EL (cell line): ENCODE results near the gene ZMIZ1.

Source experiments
- DNase-seq: peaks from one replicate; pipeline ENCODE4 v3.0.0-alpha.2; 2016

Gene ZMIZ1

DNA sequence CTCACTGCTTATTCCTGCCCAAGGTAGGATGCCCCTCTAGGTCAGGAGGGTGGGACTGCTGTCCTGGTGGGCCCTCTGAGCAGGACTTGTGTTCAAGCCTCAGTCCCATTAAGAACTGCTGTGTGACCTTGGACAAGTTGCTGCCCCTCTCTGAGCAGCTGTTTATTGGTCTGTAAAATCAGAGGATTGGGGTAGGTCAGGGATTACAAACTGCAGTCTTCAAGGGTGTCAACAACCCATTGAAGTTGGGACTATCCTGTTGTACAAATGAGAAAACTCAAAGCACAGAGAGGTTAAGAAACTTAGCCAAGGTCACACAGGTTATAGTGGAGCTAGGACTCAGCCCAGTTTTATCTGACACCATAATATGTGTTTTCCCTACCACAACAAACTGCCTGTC is 55.3 kb downstream of the ZMIZ1 start:
- DNase-seq = no peak

DNA sequence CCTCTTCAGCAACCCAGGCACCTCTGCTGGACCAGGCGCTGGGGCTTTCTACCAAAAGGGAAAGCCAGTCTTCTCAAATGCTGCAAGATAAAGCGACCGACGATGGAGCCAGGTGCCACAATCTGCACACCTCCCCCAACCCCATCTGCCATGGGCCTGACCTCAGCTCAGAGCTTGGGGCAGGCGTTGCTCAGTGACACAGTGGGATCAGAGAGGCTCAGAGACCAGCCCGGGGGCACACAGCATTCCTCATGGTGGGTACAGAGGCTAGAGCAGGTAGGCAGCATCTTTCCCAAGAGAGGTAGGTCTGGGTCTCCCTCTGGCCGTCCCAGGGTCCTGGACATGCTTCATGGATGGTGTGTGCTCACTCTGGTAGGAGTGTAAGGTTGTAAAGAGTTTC is 56.3 kb downstream of the ZMIZ1 start:
- DNase-seq = no peak

DNA sequence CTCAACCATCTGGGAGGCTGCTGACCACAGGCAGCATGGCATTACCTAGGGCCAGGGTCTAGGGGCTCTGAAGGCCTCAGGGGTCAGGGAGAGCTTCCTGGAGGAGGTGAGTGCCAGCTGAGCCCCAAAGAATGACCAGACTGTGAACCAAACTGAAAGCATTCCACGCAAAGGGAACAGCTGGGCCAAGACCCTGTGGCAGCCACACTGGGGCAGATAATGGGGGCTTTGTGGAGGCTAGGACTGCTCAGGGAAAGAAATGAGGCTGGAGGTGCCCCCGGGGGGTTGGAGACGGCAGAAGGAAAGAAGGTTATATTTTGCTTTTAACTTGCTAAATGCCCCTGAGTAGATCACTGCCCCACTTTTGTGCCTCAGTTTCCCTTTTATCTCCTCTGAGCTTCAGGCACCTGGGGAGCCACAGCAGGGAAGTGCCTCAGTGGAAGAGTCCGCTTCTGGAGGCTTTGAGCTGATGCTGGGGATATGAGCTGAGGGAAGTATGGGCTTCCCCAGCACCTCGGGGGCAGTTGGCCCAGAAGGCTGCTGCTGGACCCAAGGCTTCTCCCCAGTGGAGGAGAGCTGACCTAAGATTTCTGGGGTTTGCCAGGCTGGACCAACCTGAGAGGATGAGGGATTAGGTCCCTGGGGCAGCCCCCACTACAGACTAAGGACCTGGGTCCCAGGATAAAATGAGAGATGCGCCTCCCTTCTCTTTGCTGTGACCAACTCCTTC is 57.8 kb downstream of the ZMIZ1 start:
- no peak for DNase-seq

DNA sequence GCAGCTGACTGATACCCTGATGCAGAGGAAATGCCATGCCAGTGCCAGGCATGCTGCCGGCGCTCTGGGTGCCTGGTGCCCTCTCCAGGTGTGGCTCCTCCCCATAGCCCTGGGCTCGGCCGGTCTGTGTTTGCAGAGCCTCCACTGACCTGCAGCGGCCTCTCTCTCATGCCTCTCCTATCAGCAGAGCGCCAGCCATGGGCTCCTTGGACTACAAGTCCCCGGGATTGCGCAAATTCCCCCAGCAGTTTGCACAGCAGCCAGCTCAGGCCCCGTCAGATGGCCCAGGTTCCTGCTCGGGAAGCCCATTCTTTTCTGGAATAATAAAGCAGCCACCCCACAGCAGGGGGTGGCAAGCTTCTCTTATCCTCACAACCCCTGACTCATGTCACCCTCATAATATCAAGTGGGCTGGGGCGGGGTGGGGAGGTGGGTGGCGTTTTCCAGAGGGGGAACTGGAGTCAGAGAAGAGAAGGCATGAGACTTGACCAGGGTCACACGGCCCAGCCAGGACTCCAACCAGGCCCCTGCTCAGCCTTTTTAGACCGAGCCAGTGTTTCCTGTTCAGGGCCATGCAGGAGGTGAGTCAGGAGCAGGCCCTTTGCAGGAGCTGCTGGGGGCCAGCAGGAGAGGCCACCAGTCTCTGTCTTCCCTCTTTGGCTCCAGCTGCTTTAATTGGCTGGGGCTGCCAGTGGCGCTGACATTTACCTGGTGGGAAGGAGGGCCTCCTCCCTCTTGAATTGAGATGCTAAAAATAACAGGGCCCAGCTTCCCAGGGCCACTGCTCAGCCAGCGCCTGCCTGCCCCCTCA is 58.6 kb downstream of the ZMIZ1 start:
- DNase-seq = peak; percentile 72

DNA sequence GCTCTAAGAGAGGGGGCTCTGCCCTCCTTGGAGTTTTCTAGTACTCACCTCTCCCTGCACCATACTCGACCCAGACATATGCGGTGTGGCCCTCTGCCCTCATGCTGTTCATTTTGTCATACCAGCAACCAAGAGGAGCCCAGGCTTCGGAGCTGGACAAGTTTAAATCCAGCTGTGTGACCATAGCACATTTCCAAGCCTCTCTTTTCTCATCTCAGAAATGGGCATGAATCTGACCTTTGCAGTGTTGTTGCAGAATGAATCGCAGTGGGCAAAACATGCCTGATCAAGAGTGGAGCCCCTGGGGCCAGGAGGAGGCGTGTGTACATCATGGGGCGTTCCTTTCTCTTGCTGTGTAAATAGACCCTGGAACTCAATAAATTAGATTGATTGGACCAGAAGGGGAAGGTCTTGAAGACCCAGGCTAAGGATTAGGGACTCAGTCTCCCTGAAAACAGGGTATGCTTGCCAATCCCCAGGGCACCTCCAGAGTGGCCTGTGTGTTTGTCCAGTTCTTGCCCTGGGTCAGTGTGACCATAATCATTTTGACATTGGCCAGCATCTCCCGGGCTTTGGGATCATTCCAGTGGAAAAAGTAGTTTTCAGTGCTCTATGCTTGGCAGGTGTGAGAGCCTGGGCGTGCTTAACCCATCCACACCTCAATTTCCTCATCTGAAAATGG is 59.6 kb downstream of the ZMIZ1 start:
- no peak for DNase-seq

DNA sequence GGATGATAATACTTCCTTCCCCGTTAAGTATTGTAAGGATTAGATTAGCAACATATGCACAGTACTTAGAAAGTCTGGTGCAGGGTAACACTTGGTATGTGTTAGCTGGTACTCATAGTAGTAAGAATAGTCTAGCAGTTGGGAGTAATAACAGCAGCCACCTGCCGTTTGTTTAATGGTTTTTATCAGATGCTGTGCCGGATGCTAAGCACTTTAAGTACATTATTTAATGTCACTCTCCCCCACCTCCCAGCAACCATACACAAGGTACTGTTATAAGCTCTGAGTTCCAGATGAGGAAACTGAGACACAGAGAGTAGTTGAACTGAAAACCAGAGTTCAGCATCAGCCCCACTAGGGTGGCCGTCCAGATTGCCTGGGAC is 60.1 kb downstream of the ZMIZ1 start:
- no peak for DNase-seq

DNA sequence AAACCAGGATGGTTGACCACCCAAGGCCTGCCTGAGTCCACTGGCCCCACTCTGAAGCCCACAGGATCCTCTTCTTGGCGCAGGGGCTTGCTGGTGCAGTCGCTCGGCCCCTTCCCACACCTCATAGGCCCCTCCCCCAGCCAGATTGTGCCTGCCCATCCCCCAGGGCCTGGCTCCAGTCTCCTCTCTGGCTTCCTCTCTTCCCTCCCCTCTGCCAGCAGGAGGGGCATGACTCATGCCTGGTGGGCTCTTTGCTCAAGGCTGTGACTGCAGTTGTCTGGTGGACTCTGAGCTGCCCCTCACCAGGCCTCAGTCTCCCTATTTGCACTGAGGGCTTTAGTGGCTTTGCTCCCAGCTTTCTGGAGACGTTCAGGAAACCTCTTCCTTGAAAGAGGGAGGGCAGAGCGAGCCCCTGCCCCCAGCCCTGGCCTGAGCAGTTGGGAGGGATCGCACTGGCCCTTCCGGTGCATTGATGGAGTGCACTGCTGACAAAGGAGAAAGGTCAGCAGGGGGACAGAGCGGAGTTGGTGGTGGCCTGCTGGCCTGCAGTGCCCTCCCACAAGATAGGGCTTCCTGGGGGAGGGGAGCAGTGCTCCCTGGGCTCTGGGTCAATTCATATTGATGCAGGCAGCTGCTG is 60.7 kb downstream of the ZMIZ1 start:
- peak; percentile 66 for DNase-seq

DNA sequence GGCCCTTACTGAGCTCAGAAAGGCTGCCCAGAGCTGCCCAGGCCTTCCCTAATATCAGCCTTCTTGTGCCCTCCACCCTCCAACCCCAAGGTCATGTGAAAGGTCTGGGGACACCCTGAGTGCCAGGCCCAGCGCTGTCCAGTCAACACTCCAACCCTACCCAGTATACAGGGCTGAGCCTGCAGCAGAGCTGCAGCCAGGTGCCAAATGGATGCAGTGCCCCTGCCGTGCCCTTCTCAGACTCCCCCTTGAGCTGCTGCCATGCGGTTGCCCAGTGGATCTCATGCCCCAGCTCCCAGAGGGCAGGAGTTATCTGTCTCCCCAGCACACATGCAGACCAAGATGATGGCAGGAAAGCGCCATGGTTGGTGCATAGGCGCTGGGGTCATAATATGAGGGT is 61.5 kb downstream of the ZMIZ1 start:
- DNase-seq = no peak

DNA sequence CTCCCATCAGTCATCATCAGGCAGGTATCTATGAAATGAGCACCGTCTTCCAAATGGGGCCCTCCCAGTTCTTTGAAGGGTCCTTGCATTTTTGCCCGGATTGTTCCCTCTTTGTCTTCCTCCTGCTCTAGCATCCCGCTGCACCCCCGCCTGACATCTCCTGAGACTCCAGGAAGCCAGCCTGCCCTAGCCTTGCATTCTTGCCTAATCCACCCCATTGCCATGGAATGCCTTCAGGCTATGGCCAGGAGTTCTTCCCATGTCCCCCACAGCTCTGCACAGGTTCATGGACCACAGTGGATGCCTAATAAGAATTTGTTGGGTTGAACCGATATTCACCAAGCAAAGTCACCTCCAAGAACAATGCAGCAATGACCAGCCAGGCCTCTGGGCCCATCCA is 62.1 kb downstream of the ZMIZ1 start:
- DNase-seq = peak; percentile 50

DNA sequence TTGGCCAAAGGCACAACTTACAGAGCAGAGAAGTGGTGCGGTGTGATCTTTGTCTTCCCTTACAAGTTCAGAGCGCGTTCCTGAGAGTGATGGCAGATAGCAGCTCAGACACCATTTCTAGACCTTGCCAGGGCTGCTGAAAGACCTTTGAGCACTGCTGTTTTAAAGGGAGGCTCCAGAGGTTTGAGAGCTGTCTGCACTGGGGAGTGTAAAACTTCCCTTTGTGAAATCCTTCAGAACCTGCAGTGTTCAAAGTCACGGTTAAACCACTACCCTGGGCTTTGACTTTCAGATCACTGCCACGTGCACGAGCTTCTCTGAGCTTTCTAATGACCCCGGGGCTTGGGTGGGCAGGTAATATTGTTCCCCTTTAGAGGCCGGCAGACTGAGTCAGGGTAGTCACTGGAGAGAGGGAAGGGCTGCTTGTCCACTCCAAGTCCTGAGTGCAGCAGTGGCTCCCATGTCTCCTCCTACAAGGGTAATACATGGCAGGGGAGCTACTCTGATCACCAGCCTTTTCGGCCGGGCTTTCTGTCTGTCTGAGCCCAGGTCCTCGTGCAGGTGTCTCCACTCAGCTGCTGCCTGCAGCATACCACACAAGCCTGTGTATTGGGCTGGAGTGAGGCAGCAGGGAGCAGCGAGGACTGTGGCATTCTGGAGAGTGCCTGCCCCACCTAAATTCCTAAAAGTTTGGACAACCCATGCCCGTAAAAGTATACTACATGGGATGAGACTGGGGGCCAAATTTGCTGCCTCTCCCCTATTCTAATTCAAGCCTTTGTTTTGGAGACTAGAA is 63.3 kb downstream of the ZMIZ1 start:
- DNase-seq = no peak

DNA sequence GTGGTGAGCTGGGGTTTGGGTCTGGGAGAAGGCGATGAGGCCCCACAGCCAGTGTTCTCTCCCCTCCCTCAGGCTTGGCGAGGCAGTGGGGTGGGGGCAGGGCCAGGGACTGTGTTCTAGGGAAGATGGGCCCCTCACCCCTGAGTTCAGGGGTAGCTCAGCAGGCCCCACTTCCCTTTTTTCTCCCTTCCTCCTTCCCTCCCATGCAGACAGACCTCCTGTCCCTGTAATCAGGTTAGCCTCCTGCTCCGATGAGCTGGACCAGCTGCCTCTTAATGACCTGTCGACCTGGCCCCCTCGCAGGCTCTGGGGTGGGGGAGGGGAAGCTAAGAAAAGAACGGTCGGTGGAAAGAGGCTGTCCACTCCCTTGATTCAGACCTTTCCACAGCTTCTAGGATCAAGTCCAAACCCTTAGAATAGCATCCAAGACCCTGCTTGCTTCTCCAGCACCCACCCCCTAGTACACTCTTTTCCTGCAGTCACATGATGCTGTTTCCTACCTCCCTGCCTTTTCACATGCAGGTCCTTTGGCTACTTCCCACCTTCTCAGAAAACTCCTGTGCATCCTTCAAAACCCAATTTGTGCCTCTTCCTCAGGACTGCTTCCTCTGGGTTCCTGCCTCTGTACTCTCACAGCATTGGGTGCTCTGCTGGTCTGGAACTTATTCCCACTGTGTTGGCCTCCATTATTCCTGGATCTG is 64.1 kb downstream of the ZMIZ1 start:
- DNase-seq = no peak

DNA sequence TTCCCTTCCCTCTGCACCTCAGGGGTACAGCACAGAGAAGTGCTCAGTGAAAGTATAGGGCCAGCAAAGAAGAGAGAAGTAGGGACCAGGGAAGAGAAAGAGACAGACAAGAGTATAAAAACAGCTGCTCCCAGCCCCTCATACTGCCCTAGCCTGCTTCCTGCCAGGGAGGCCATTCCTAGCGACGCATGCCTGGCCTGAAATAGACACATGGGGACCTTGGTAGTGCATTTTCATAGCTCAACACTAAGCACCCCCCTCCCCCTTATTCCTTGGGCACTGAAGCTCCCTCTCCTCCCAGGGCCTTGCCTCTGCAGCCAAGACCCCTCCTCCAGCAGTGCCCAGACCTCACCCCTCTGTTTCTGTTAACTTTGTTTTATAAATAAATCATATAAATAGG is 64.7 kb downstream of the ZMIZ1 start:
- DNase-seq = no peak

DNA sequence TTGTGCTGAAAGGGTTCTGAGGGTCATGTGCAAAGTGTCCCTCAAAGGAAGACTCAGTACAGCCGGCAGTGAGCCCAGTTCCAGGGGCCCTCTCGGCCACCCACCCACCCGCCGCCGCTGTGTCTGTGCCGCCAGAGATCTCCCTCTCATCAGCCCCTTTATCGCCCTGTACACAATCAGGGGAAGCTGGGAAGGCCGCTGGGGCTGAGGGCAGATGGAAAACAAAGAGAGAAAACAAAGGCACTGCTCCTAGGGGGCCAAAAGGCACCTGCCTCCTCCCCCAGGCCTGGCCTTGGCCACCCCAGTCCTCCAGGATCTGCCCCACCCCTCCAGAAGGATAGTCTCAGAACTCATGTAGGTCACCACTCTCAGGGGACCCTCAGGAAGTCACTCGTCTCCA is 67.0 kb downstream of the ZMIZ1 start:
- DNase-seq = no peak

DNA sequence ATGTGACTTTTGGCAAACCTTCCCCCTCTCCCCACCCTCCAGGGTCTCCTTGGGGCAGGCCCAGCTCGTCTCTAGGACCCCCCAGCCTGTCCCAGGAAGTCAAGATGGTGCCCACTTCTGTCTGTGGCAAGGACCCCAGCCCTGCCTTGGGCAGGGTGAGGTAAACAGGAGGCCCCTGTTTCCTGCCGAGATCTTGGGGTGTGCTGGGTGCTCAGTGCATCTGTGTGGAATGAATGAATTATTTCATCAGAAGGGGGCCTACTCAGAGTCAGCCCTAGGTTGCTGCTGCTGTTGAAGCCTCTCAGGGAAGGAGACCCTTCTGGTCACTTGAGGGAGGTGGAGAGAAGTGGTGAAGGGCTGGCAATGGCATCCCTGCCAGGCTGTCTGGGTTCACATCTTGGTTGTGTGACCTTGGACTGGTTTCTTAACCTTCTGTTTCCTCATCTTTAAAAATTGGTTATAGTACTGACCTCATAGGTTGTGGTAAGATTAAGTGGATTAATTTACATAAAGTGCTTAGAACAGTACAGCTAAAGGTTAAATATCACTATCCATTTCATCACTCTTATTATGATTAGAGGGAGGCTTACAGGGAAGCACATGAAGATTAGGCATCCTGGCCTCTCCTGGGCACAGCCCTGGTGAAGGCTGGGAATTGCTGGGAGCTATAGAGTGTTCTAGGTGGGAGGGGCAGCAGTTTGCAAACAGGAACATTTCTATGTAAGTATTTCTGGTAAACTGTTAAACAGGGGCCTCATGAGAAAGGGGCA is 67.7 kb downstream of the ZMIZ1 start:
- no peak for DNase-seq

DNA sequence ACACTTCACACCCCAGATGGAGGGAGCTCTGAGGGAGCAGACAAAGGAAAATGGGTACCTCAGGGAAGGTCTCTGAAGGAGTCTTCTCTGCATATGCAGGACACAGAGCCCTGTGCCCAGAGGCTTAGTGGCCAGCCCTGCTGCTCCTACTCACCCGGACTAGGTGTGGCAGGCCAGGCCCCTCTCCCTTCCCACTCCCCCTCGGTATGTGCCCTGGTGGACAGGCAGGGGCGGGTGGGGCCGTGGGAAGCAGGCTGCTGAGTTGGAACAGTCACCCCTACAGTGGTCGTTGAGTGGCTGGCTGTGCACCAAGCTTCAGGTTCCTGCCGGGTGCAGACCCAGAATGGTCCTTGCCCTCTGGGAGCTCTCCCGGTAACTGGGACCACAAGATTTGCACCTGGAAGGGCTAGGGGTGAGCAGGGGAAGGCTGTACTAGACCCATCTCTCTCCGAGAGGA is 68.6 kb downstream of the ZMIZ1 start:
- no peak for DNase-seq

DNA sequence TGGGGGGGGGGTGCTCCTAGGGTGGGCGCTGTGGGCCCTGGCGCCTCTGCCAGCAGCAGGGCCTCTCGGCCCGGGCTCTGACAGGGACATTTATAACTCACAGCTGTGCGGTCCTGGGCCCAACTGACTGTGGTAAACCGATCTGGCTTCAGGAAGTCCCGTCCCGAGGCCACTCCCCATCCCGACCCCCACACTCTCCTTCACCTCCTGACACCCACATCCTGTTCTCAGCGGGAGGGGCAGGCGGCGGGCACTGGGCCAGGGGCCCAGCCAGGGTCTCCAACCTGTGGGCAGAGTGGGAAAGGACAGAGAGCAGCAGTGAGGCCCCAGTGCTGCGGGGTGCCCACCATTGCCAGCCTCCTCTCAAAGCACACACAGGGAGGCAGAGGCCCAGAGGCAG is 69.1 kb downstream of the ZMIZ1 start:
- DNase-seq = peak; percentile 49

DNA sequence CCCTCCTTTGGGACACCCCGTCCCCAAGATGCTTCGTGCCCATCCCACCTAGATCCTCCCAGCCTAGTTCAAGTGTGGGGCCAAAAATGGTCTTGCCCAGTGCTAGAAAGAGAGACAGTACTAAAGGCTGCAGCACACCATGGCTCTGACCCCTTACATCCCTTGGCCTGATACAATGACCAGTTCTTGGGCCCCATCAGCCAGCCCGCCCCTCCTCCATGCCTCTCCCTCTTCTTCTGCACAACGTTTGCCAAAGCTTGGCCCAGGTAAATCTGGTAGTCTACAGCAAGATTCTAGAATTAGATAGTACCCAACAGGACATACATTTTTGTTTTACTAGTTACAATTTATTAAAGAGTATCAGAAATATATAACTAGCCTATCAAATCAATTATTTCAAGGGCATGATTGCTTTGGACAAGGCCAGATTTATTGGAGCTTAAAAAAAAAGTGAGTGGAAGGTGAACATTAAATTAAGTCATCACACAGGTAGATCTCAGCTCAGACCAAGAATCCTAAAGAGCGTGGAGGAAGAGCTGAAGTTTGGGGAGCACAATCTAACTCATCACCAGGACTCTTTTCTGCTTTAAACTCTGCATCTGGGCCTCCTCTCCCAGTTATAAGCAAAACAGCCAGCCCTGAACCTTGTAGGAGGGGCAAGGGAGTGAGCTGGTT is 69.8 kb downstream of the ZMIZ1 start:
- DNase-seq = no peak

DNA sequence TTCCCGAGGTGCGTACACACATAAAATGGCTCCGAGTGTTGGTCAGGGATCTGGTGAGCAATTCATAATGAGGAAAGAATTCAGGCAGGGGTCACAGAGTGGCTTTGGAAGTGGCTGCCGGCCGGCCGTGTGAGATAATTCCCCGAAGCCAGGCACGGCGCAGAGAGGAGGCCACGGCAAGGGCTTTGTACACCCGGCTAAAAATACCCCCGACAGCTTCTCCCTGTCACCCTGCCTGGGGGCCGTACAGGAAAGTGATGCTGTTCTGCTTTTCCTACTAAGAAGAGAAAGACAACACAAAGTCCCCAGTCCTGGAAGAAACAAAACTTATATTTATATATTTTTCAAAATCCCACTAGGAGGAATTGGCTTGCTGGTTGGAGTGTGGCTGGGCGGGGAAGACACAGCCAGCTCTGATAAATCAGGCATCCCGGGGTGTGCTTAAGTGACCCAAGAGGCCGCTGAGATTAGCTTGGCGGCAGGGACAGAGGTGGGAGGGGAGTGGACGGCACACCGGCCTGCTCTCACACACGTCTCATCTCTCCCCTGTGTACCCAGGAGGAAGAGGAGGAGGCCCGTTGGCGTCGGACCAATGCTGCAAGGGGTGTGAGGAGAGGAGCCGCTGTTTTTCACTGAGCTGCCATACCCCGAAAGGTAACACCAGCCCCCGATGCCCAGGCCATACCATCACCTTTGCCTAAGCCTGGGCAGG is 70.5 kb downstream of the ZMIZ1 start:
- peak; percentile 94 for DNase-seq

DNA sequence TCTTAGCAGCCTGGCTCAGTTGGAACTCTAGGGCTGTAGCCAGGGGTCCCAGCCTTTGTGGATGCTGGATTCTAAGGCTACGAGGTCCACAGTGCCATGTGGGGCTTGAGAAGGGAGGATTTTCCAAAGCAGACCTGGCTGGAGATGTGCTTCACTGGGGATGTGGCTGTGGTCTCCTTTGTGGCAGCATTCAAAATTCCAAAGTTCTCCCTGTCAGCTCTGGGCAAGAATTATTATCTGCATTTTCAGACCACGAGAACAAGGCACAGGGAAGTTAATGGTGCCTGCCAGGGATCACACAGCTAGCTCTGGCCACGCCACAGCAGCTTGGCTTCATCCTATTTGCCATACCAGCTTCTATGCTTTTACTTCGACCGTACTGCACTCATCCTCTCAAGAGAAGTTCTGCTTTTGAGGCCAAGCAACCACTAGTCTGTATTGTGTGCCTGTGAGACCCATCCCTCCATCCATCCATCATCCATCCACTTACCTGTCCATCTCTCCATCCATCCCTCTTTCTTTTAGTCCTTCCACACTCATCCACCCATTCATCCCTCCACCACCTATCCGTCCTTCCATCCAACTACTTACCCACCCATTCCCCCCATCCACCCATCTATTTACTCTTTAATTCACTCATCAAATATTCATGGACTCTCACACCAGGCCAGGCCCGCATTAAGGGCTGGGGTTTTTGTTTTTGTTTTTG is 71.5 kb downstream of the ZMIZ1 start:
- peak; percentile 28 for DNase-seq
